HCT116 (cell line): ENCODE measurements around the gene ROR2. TPM values are rescaled to one million over a fixed set of nuclear protein-coding genes. Genes with fewer than 3 reads are reported as not detected.

Source experiments
- ATAC-seq: fragments of 200-7000 bp; cut with Tn5 transposase; 2 replicates; pipeline ENCODE4 v1.9.1; 2020; ENCODE audit warnings: mild to moderate bottlenecking, moderate library complexity
- BruUV-seq: library from RNA; stranded (reverse); fragments of 400-500 nt; replicated peaks from 2 replicates; lab custom pipeline; 2021; lab: Mats Ljungman, UMichigan
- CTCF ChIA-PET: fragments of 300-600 bp; sonication (Branson Sonifier 250); formaldehyde crosslinking; loops from one replicate; lab custom pipeline; 2021; ENCODE audit warnings: antibody characterized with exemption; lab: Charles Lee
- POLR2A ChIA-PET: fragments of 300-600, 350-600 bp; sonication (Branson Sonifier 250); formaldehyde crosslinking; loops from one replicate; lab custom pipeline; 2021; ENCODE audit warnings: antibody characterized with exemption; lab: Charles Lee
- RAD21 ChIA-PET, 2 experiments: fragments of 300-600 bp; sonication (Branson Sonifier 250); formaldehyde crosslinking; loops; one replicate each; lab custom pipeline; 2023; ENCODE audit warnings: low total read pairs in 2 of 2; ENCODE audit not compliant: uncharacterized antibody in 2 of 2, unreplicated experiment in 2 of 2, low non-redundant PET in 1 of 2; lab: Charles Lee
- DNase-seq: peaks from one replicate; pipeline ENCODE4 v3.0.0-alpha.2; 2010; ENCODE audit warnings: low read depth, low spot score
- H2AFZ ChIP-seq: fragments of 200-600 bp; shearing (Covaris generic), sonication (generic); 2 replicates; pipeline ENCODE4 v1.6.1; 2017; ENCODE audit warnings: low read depth, mixed run types, mixed read lengths, antibody characterized with exemption, low read length; ENCODE audit not compliant: poor library complexity, severe bottlenecking
- H3K27ac ChIP-seq: 2 replicates; pipeline ENCODE4 v1.5.1; 2012; ENCODE audit warnings: low read depth, low read length
- H3K27me3 ChIP-seq: fragments of 200-600 bp; sonication (generic); 2 replicates; pipeline ENCODE4 v1.6.1; 2016; ENCODE audit warnings: mixed run types, low read length, mixed read lengths; ENCODE audit not compliant: insufficient read depth
- H3K36me3 ChIP-seq, 2 experiments: fragments of 200-500 bp in 1 of 2; fragments of 200-600 bp in 1 of 2; sonication (Bioruptor generic) in 1 of 2; sonication (generic) in 1 of 2; 2 replicates each; pipeline versions ENCODE4 v1.5.1 to v1.6.1; 2014 to 2016; ENCODE audit warnings: low read length in 2 of 2, inconsistent platforms in 1 of 2, mixed read lengths in 1 of 2, mixed run types in 1 of 2; ENCODE audit not compliant: insufficient read depth in 2 of 2, control insufficient read depth in 1 of 2
- H3K4me1 ChIP-seq, 2 experiments: fragments of 200-600 bp in 1 of 2; sonication (generic) in 1 of 2; 2 replicates each; pipeline versions ENCODE4 v1.5.1 to v1.6.1; 2012 to 2017; ENCODE audit warnings: low read length in 2 of 2, inconsistent platforms in 1 of 2, mild to moderate bottlenecking in 1 of 2, mixed read lengths in 1 of 2, mixed run types in 1 of 2, moderate library complexity in 1 of 2; ENCODE audit not compliant: insufficient read depth in 2 of 2, control insufficient read depth in 1 of 2
- H3K4me2 ChIP-seq: fragments of 200-600 bp; sonication (generic); 2 replicates; pipeline ENCODE4 v1.6.1; 2017; ENCODE audit warnings: mixed run types, low read length, mixed read lengths
- H3K4me3 ChIP-seq, 2 experiments: fragments of 200-600 bp in 1 of 2; sonication (generic) in 1 of 2; replicated peaks in 1 of 2; 2 replicates each; pipeline ENCODE4 v1.5.1; 2011 to 2016; ENCODE audit warnings: low read length in 2 of 2, control low read depth in 1 of 2, low read depth in 1 of 2, mild to moderate bottlenecking in 1 of 2, mixed read lengths in 1 of 2, mixed run types in 1 of 2
- H3K79me2 ChIP-seq: fragments of 200-600 bp; sonication (generic); 2 replicates; pipeline ENCODE4 v1.6.1; 2017; ENCODE audit warnings: mild to moderate bottlenecking, mixed run types, low read length, moderate library complexity, mixed read lengths; ENCODE audit not compliant: insufficient read depth
- H3K9ac ChIP-seq: fragments of 200-600 bp; sonication (generic); 2 replicates; pipeline ENCODE4 v1.6.1; 2016; ENCODE audit warnings: low read length, mixed read lengths
- H3K9me2 ChIP-seq: fragments of 200-600 bp; sonication (generic), shearing (Covaris generic); 2 replicates; pipeline ENCODE4 v1.6.1; 2017; ENCODE audit warnings: mixed run types, mild to moderate bottlenecking, moderate library complexity; ENCODE audit not compliant: insufficient read depth
- H3K9me3 ChIP-seq, 2 experiments: fragments of 200-500 bp in 1 of 2; fragments of 200-600 bp in 1 of 2; sonication (Bioruptor generic) in 1 of 2; sonication (generic) in 1 of 2; 2 replicates each; pipeline ENCODE4 v1.6.1; 2014 to 2017; ENCODE audit warnings: low read length in 2 of 2, mixed read lengths in 2 of 2, inconsistent platforms in 1 of 2, low read depth in 1 of 2, mild to moderate bottlenecking in 1 of 2, mixed run types in 1 of 2, moderate library complexity in 1 of 2; ENCODE audit not compliant: control insufficient read depth in 1 of 2, insufficient read depth in 1 of 2
- H4K20me1 ChIP-seq: fragments of 200-600 bp; sonication (generic), shearing (Covaris generic); 2 replicates; pipeline ENCODE4 v1.6.1; 2017; ENCODE audit warnings: mixed run types, mild to moderate bottlenecking, moderate library complexity; ENCODE audit not compliant: insufficient read depth
- ATF3 ChIP-seq: IDR thresholded peaks from 2 replicates; pipeline ENCODE4 v1.6.1; 2012
- CBX3 ChIP-seq: IDR thresholded peaks from 2 replicates; pipeline ENCODE4 v1.6.1; 2012; ENCODE audit warnings: low read depth
- CTCF ChIP-seq, 3 experiments: fragments of 200-600 bp in 1 of 3; sonication (generic) in 1 of 3; IDR thresholded peaks in 2 of 3; conservative IDR thresholded peaks in 1 of 3; 2 replicates each; pipeline ENCODE4 v1.5.1; 2012 to 2017; ENCODE audit warnings: low read depth in 2 of 3, low read length in 2 of 3, antibody characterized with exemption in 1 of 3, borderline replicate concordance in 1 of 3, control low read depth in 1 of 3, mild to moderate bottlenecking in 1 of 3, mixed read lengths in 1 of 3, mixed run types in 1 of 3, moderate library complexity in 1 of 3; ENCODE audit not compliant: insufficient read depth in 1 of 3
- EGR1 ChIP-seq: IDR thresholded peaks from 2 replicates; pipeline ENCODE4 v1.6.1; 2012; ENCODE audit warnings: low read depth
- EZH2 ChIP-seq: fragments of 200-600 bp; sonication (generic); IDR thresholded peaks from 2 replicates; pipeline ENCODE4 v1.6.1; 2017; ENCODE audit warnings: antibody characterized with exemption, mixed run types
- FOSL1 ChIP-seq: IDR thresholded peaks from 2 replicates; pipeline ENCODE4 v1.6.1; 2012; ENCODE audit warnings: low read depth
- JUND ChIP-seq: IDR thresholded peaks from 2 replicates; pipeline ENCODE4 v1.6.1; 2012
- MAX ChIP-seq: IDR thresholded peaks from 2 replicates; pipeline ENCODE4 v1.6.1; 2012
- POLR2A ChIP-seq: IDR thresholded peaks from 2 replicates; pipeline ENCODE4 v1.7.0; 2011; ENCODE audit warnings: borderline replicate concordance; ENCODE audit not compliant: insufficient read depth, insufficient read length; ENCODE audit errors: extremely low read depth
- RAD21 ChIP-seq: IDR thresholded peaks from 2 replicates; pipeline ENCODE4 v1.6.1; 2012; ENCODE audit warnings: low read depth, mild to moderate bottlenecking
- SIN3A ChIP-seq: IDR thresholded peaks from 2 replicates; pipeline ENCODE4 v1.6.1; 2012; ENCODE audit warnings: low read depth
- SP1 ChIP-seq: IDR thresholded peaks from 2 replicates; pipeline ENCODE4 v1.6.1; 2012; ENCODE audit warnings: low read depth
- TCF7L2 ChIP-seq: IDR thresholded peaks from 2 replicates; pipeline ENCODE4 v1.7.0; 2011; ENCODE audit warnings: borderline replicate concordance, inconsistent platforms; ENCODE audit not compliant: insufficient read depth, insufficient read length; ENCODE audit errors: extremely low read depth
- ZFX ChIP-seq: fragments of 450-650 bp; IDR thresholded peaks from 2 replicates; pipeline ENCODE4 v1.6.1; 2017
- intact Hi-C: fragments of 100-400 bp; cut with micrococcal nuclease; formaldehyde crosslinking; loops from 2 replicates; pipeline ENCODE4 v1.10.0; 2022
- total RNA-seq: library from RNA; stranded (reverse); gene quantifications from one replicate; pipeline ENCODE4 v1.2.1, GENCODE V29; 2021; ENCODE audit not compliant: unreplicated experiment

The ROR2 gene
- total RNA-seq, 1 experiment from 2014 or later: 15.7 TPM

GRCh38 chr9:91778031-91778430 lies 172.0 kb downstream of the ROR2 start:
- no peak overlapping the region for H3K9ac ChIP-seq
- H3K9me3 ChIP-seq: no peaks in the 10 kb centered on the region
- TF ChIP-seq EGR1: no peak
- TF ChIP-seq MAX: no peak
- TF ChIP-seq ZFX: no peak
- no peak for TF ChIP-seq CTCF (IDR thresholded peaks at IDR 0.05 in 2 of 3, conservative IDR thresholded peaks at IDR 0.05 in 1 of 3; ENCODE audit: borderline replicate concordance in 1 of 3, insufficient read depth in 1 of 3, low read depth in 2 of 3, low read length in 2 of 3)
- TF ChIP-seq SP1: no peak
- no peak for TF ChIP-seq FOSL1
- no peak for TF ChIP-seq EZH2
- no peaks in the 10 kb centered on the region for H3K36me3 ChIP-seq
- intact Hi-C loops: loop anchor here (10.0 kb wide), 1 partner anchor 317 kb away; no protein-coding TSS in a partner anchor
- no peaks in the 10 kb centered on the region for H3K9me2 ChIP-seq
- no peaks in the 10 kb centered on the region for H3K79me2 ChIP-seq
- RAD21 ChIA-PET: no interaction called here
- no peaks in the 10 kb centered on the region for H4K20me1 ChIP-seq
- no peak overlapping the region for H3K4me3 ChIP-seq
- DNase-seq (no peak), ATAC-seq (no peak)
- no peak overlapping the region for H3K27ac ChIP-seq
- CTCF ChIA-PET: interaction anchor here (0.7 kb wide), 1 partner anchor 172 kb away, joined by 4 read pairs; the partner anchor contains the start of gene ROR2
- no peaks in the 10 kb centered on the region for H3K27me3 ChIP-seq
- no peaks in the 10 kb centered on the region for H3K4me1 ChIP-seq
- no TSS peak for BruUV-seq
- POLR2A ChIA-PET: no interaction called here
- no peak overlapping the region for H3K4me2 ChIP-seq
- no peak overlapping the region for H2AFZ ChIP-seq

- no peaks in the 10 kb centered on the region for H3K79me2 ChIP-seq
- no peaks in the 10 kb centered on the region for H3K36me3 ChIP-seq
- CTCF ChIA-PET: interaction anchor here (0.9 kb wide), 1 partner anchor 10 kb away, joined by 3 read pairs; no protein-coding TSS in a partner anchor
- no peaks in the 10 kb centered on the region for H3K4me1 ChIP-seq
- H3K9ac ChIP-seq: no peak overlapping the region
- H3K9me3 ChIP-seq: no peaks in the 10 kb centered on the region
- no peak for ATAC-seq
- no peak for DNase-seq
- H3K27me3 ChIP-seq: no peaks in the 10 kb centered on the region
- no peak overlapping the region for H3K4me3 ChIP-seq
- no peak overlapping the region for H3K4me2 ChIP-seq
- RAD21 ChIA-PET: no interaction called here
- H3K27ac ChIP-seq: no peak overlapping the region
- POLR2A ChIA-PET: no interaction called here
- no peaks in the 10 kb centered on the region for H3K9me2 ChIP-seq
- BruUV-seq: no TSS peak
- intact Hi-C loops: loop anchor here (10.0 kb wide), 1 partner anchor 317 kb away; no protein-coding TSS in a partner anchor
- H2AFZ ChIP-seq: no peak overlapping the region
- no peaks in the 10 kb centered on the region for H4K20me1 ChIP-seq
- TF ChIP-seq RAD21 (no peak), CBX3 (no peak), SIN3A (no peak), JUND (no peak), POLR2A (no peak), ATF3 (no peak), SP1 (no peak), CTCF (IDR thresholded peaks at IDR 0.05 in 2 of 3, conservative IDR thresholded peaks at IDR 0.05 in 1 of 3; ENCODE audit: borderline replicate concordance in 1 of 3, insufficient read depth in 1 of 3, low read depth in 2 of 3, low read length in 2 of 3) (no peak), TCF7L2 (no peak), FOSL1 (no peak)
Measured at GRCh38 chr9:91777292-91777830, 172.7 kb downstream of the ROR2 start.
